SK-N-DZ (cell line): ENCODE measurements around the gene TMEM209.
"Not testable (repeated sequence)": the region's sequence is repeated elsewhere in the genome, so short reads cannot be mapped to it uniquely, and the experiment has no call there.

Source experiments
- DNase-seq: peaks from one replicate; pipeline ENCODE4 v3.0.0-alpha.2; 2015; ENCODE audit warnings: low spot score

Gene TMEM209

DNA sequence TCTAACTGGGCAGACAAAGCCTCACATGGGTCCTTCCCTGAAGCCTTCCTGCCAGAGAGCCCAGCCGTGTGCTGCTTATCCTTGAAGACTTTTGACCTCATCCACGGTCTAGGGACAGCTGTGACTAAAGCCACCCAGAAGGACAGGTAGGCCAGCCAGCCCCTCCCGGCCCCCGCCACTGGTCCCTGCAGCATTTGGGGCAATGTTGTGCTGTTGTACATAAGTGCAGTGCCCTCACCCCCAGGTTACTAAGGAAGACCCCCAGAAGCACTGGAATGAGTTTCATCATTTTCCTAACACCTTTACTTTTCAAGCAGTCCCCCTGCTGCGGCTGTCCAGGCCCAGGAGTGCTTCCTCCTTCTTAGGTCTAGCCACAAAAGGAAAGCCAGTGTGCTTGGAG, 43.0 kb downstream of the TMEM209 start:
- no peak for DNase-seq

DNA sequence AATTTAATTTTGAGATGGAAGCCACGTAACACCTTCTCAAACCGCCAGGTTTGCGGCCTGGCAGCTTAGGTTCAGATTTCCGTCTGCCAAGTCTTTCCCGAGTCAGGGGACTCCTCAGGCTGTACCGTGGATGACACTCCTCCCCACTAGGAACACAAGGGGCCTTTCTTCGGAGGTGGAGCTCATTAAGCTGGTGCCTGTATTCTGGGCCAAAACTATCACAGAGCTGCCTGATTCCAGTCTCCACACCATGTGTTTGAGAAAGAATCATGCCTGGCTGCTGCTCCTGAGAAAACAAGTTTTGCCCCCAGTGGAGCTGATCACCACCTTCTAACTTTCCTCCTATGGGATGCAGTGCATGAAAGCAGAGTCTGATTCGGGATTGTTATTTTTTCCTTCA, 44.8 kb downstream of the TMEM209 start:
- no peak for DNase-seq

DNA sequence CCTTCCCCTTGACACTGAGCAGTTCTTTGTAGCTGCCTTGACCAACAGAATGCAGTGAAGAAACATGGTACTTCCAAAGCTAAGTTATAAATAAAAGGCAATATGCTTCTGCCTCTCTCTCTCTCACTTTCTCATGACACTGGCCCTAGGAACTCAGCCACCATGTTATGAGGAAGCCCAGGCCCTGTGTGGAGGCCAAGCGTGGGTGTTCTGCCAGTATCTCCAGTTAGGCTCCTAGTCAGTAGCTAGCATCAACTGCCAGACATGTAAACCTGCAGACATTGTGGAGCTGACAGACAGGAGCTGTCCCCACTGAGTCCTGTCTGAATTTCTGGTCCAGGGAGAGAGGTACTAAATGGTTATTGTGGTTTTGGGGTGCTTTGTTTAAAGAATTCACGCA, 45.2 kb downstream of the TMEM209 start:
- no peak for DNase-seq

DNA sequence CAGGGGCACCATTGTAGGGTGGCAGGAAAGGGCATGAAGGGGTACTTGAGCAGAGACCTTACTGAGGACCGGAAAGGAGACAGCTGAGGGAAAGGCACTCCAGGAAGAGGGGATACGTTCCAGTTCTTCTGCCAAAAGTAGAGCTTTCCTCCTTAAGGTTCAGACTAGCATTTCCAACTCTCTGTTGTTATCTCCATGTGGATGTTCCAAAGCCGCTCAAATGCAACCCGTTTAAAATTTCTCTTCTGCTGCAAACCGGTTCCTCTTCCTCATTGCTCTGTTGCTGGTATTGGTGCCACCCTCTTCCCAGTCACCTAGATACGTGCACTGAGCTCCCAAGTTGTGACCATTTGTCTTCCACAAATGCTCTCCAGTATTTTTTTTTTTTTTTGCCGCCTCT, 47.5 kb downstream of the TMEM209 start:
- DNase-seq, result no peak

DNA sequence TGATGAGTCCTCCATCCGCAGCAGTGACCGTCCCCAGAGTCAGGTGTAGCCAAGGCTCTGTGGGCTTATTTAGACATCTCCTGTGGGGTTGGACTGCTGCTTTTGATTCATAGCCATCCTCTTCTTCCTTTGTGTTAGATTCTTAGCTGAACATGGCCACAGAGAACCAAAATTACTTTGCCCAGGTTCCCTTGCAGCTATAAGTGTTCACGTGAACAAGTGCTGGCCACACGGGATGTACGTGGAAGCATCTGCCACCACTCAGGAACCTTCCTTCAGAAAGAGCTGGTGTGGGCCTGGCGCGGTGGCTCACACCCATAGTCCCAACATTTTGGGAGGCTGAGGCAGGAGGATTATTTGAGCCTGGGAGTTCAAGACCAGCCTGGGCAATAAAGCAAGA, 49.1 kb downstream of the TMEM209 start:
- no peak for DNase-seq

DNA sequence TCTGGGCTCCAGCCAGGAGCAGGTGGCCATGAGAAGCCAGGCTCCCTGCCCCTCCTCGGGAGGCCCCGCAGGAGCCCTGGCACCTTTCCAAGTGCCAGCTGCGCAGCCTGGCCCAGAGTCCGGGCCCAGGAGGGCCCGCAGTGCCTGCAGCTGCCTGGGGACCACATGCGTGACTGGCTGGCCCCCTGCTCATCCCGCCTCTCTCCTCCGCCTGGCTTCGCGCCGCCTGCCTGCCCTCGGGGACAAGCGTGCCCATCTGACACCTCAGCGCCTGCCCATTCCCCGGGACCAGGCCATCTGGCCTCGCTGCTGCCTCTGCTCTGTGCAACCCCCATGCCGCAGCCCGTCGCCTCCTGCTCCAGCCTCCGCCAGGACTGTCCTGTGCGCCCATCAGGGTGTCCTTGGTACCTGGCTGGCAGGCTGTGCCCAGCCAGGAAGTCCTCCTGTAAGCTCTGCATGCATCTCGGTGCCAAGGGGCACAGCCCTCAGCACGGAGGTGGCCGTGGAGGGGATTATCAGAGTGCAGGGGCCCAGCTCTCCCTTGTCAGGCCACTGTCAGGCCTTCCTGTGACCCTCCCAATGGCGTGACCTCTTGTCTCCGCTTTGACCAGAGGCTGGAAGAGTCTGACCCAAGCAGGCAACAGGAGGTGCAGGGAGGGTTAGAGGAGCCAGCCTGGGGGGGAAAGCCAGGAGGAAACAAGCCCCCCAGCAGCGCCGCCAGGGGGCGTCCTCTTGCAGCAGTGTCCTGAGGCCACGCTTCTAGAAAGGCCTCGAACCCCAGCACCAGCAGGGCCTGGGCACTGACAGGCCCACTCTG, 50.5 kb downstream of the TMEM209 start:
- DNase-seq, result peak; percentile 30

DNA sequence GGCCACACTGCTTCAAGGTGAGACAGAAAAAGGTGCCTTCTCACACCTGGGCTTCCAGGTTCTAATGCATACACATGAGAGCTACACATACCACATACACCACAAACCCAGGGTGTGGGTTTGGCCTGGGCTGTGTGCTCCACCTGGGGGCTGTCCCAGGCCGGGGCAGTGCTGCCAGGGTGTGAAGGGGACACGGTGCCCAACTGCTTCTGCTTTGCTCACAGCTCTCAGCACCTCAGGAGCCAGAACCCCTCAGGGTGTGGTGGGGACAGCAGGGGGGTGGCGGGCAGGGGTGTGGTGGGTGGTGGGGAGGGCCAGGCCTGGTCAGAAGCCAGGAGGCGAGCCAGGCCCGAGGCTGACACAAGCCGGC, 51.1 kb downstream of the TMEM209 start:
- DNase-seq, result no peak

DNA sequence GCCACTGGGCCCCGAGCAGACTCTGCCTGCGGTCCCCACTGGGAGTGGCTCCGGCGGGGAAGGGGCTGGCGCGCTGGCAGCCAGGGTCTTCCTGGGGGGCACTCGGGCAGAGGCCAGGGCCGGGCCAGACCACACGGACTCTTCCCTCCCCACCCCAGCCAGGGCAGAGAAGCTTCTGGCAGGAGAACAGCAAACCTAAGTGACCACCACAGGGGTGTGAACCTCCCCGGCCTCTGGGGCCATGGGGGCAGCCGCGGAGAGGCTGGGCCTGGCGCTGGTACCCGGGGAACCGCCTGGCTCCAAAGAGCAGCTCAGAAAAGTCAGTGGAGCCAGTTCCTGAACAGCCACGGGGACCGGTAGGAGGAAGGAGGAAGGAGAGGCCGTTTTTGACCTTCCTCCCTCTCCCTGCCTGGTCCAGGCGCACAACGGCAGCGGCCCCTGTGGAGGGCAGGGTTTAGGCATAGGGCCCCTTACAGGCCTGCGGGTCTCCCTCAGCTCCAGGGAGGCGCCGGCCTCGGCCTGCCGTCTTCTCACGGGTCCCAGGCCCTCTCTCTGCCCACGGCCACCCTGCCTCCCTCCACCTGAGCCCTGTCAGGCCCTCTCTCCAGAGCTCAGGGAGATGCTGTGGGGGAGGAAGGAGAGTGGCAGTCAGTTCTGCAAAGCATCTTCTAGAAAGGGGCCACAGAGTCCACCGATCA, 51.8 kb downstream of the TMEM209 start:
- no peak for DNase-seq

DNA sequence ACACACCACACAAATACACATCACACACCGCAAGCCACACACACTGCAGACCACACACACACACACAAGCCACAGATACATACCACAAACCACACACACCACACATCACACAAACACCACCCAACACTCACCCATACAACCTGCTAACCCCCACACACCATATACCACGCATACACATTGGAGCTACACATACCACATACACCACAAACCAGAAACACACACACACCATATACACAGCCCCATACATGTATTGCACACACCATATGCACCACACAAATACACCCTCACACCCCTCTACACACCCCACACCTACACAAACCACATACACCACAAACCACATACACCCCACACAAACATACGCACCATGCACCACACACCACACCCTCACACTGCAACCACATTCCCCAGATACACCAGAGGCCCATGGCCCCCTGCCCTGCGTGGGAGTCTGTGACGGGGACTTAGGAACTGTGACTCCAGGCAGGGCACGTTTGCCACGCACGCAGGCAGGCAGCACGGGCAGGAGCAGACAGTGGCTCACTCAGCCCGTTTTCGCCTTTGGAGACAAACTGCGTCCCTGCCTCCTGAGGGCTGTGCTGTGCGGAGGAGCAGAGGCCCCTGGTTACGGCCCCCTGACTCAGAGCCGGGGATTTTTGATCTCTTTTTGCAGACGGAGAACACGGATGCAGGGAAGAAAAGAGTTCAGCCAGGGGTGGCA, 52.6 kb downstream of the TMEM209 start:
- DNase-seq, result no peak

DNA sequence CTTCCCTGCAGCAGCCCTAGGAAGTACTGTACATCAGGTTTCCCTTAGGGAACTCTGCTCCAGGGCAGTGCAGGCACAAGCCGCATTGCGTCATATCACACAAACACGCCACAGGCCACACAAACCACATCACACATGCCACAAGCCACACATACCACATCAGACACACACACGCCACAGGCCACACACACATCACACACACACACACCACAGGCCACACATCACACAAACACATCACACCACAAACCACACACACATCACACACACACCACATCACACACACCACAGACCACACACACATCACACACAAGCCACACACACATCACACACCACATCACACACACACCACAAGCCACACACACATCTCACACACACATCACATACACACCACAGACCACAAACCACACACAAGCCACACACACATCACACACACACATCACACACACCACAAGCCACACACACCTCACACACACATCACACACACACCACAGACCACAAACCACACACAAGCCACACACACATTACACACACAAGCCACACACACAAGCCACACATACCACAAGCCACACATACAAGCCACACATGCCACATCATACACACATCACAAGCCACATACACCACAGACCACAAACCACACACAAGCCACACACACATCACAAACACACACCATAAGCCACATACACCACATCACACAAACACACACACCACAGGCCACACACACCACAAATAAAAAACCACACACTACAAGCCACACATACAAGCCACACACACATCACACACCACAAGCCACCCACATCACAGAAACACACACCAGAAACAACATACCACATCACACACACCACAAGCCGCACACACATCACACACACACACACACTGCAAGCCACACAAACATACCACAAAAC, 53.4 kb downstream of the TMEM209 start:
- no peak for DNase-seq

DNA sequence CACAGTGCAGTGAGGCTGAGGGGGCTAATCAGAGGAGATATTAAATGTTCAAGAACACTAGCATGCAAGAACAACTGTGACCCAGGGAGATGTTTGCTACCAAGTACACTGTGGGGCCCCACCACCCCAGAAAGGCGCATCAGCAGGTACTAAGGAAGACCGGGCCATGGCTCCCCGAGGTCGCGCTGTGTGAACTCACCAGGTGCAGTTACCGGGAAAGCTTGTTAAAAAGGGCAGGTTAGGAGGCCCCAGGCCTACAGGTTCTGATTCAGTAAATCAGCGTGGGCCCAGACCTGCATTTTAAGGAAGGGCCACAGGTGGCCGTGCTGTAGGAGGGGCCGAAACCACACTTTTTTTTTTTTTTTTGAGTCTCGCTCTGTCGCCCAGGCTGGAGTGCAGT, 54.6 kb downstream of the TMEM209 start:
- no peak for DNase-seq

DNA sequence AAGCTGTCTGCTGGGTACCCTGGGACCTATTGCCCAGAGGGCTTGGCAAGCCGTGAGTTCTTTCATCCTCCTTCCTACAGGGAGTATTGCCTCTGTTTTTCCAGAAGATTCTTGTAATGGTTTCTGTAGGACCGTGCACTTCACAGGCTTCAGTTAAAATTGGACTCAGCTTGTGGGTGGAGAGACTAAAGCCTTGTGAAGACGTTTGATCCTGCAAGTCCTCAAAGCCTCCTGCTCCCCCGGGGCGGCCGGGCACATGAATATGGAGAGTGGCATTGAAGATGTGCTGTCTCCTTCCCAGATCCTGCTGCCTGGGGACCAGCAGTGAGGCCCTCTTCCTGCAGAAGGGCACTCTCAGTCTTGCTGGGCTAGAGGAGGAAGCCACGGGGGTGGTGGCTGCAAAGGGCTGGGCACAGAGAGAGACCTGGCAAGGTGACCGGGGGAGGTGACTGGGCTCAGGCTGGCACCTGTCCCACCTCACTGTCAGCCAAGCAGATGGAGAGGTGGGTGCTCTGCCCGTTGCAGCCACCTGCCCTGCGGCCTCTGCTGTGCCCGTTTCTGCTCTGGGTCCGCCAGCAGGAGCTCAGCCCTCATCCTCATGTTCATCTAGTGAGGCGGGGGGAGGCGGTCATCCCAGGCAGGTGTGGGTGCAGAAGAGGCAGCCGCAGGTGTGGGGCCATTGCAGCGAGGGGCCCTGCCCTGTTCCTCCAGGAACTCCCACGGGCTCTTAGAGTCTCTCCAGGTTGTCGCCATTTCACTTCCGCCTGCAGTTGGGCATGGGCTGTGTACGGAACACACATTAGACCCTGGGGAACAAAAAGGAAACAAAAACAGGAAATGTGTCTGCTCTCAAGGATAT, 55.7 kb downstream of the TMEM209 start:
- no peak for DNase-seq

DNA sequence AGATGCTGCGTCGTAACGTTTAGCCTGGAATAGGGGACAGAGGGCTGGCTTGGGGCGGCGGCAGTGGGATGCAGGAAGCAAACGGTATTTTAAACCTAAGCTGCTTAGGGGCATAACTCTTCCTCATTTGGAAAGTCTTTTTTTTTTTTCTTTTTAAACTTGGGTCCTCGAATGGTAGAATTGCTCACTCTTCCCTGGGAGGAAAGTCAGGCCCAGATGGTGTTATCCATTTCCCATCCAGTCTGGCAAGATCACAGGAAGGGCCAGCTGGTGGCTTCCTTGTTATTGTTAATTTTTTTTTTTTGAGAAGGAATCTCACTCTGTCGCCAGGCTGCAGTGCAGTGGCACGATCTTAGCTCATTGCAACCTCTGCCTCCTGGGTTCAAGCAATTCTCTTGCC, 56.6 kb downstream of the TMEM209 start:
- DNase-seq, result no peak

DNA sequence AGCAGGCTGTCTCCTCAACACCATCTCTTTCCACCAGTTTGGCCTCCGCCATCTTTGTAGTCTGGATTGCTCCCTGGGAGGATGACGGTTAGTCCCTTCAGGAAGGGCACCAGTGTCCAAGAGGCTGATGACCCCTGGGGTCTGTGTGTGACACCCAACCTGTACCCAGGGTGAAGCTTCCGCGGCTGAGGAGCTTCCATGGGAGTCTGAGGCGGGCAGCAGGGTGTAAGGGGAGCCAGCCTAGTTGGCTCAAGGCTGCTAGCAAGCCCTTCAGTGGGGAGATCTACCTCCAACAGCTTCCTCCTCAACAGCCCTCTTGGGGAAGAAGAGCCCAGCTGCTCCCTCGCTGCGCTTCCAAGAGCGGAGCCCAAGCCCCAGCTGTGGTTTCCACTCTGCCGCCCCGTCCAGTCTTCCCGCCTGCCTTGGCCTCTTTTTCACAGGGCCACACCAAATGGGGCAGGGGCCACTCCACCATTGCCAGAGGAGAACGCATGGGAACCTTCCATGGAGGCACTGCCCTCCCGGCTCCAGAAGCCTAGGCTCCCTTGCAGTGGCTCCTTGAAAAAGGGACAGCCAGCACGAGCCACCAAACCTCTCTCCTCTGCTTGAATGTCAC, 57.4 kb downstream of the TMEM209 start:
- no peak for DNase-seq

DNA sequence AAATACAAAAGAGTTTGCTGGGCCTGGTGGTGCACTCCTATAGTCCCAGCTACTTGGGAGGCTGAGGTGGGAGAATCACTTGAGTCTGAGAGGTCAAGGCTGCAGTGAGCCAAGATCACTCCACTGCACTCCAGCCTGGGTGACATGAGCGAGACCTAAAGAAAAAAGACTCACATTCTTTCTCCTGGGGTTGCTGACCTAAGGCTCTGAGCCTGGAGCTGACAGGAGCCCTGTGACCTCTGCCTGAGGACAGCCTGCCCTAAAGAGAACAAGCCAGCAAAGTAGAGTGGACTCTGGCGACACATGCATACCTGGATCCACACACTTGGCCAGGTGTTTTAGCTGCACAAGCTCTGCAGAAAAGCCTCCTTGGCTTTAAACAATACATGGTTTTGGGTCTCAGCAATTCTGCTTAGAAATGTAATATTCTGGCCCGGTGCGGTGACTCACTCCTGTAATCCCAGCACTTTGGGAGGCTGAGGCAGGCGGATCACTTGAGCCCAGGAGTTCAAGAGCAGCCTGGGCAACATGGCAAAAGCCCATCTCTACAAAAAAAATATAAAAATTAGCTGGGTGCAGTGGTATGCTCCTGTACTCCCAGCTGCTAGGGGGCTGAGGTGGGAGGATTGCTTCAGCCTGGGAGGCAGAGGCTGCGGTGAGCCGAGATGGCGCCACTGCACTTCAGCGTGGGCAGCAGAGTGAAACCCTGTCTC, 58.4 kb downstream of the TMEM209 start:
- DNase-seq, result no peak

DNA sequence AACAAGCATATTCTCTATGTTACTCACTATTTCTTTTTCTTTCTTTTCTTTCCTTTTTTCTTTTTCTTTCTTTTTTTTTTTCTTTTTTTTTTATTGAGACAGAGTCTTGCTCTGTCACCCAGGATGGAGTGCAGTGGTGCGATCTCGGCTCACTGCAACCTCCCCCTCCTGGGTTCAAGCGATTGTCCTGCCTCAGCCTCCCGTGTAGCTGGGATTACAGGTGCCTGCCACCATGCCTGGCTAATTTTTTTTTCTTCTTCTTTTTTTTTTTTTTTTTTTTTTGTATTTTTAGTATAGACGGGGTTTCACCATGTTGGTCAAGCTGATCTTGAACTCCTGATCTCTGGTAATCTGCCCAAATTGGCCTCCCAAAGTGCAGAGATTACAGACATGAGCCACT, 59.1 kb downstream of the TMEM209 start:
- not testable (repeated sequence) for DNase-seq

DNA sequence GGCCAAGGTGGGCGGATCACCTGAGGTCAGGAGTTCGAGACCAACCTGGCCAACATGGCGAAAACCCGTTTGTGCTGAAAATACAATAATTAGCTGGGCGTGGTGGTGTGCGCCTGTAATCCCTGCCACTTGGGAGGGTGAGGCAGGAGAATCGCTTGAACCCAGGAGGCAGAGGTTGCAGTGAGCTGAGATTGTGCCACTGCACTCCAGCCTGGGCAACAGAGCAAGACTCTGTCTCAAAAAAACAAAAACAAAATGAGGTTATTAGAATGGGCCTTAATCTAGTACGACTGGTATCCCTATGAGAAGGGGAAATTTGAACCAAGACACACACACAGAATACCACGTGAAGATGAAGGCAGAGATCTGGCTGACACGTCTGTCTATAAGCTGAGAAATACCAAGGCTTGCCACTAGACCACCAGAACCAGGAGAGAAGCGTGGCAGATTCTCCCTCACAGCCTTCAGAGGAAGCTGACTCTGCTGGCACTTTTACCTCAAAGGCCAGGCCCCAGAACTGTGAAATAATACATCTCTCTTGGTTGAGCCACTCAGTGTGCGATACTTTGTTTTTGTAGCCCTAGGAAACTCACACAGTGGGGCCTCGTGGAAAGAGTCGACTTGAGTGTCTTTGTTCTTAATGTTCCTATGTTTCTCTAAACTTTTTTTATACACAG, 59.6 kb downstream of the TMEM209 start:
- DNase-seq, result no peak

DNA sequence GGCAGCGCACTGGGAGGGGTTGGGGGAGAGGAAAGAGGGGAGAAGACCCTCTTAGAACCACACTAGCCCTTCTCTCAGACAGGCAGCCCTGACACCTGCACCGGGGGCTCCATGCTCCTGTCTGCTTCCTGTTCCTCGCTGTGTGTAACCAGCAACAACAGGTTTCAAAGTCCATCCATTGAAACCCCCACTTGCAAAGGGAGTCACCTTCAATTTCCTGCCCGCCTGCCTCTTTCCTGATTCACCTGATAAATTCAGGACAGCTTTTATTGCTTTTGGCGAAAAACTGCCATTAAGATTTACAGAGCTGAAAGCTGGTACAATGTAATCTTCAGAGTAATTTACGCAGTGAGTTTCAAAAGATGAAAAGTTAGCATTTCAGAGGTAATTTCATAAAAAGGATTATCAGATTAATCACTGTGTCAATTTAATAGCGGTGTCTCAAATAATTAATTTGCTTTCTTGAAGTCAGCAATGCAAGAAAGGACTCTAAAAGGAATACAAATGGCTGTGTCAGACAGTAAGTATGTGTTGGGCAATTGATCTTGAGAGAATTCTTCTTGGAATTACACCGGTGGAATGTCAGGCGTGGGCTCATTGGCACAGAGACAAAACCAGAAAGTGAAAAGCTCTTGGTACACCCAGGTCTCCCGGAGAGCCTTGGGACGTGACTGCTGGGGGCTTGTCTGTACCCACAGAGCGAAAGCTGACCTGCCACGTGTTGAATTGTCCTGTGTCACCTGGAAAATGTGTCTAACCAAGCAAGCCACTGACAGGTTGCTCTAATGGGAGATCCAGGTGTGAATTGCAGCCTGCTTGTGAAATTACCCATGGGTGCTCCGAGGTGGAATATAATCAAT, 60.7 kb downstream of the TMEM209 start:
- DNase-seq, result no peak
